K562 (cell line): ENCODE measurements around the gene ITGA3.

ENCODE experiments used
- NFYB ChIP-seq: IDR thresholded peaks from 2 replicates; pipeline ENCODE4 v1.6.1; 2011; ENCODE audit warnings: mild to moderate bottlenecking, moderate library complexity; ENCODE audit not compliant: insufficient read length; ENCODE audit errors: extremely low read depth
- TF ChIP-seq, protein P1 (sequence below), 2 experiments: fragments of 450-650 bp in 1 of 2; sonication (generic) in 1 of 2; formaldehyde crosslinking in 1 of 2; IDR thresholded peaks in 1 of 2; conservative IDR thresholded peaks in 1 of 2; 2 replicates each; pipeline versions ENCODE4 v1.6.1 to v1.8.1; 2016 to 2023; ENCODE audit warnings: mild to moderate bottlenecking in 2 of 2, moderate library complexity in 2 of 2, inconsistent platforms in 1 of 2, missing genetic modification reagents in 1 of 2
- TF ChIP-seq, protein P2 (sequence below): sonication (generic); formaldehyde crosslinking; IDR thresholded peaks from 2 replicates; pipeline ENCODE4 v1.8.0; 2022; ENCODE audit warnings: mild to moderate bottlenecking, low read depth, missing genetic modification reagents

DNA sequence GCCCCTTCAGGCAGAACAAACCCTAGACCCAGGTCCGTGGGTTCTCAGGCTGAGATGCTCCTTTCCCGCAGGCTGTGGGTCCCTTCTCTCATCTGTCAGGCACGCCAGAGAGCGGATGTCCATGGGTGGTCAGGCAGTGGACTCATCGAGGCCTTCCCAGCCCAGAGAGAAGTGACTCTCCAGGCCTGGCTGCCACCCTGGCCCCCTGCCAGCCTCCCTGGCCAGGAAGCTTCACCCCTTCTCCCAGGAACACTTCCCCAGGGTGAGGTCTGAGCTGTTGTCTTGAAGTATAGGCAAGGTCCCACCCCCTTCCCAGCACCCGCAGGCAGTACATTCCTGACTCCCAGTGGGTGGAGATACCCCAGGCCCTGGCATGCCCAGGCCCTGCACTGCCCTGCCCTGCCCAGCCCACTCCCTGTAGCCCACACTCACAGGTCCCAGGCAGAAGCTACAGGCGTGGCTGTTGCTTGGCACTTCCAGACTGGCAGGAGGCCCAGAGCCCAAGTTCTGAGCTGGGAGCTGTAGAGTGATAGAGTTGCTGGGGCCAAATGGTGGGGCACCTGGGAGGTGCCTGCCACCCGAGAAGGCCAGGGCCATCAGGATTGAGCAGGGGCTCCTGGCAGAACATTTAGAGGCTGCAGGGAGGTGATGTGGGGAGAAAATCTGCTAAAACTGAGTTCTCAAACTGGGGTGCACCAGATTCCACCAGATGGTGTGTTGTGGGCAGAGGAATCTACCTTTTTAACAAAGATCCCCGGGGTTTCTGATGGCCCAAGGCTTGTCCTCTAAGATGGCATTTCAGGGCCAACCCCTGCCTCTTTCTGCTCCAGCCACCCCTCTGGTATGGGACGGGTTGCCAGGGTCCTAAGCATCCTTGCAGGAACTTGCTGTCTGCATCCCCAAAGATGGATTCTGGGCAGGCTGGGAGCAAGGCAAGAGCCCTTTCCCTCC lies 6.7 kb downstream of the ITGA3 start:
- TF ChIP-seq NFYB, result no peak
- TF ChIP-seq, protein P1, sequence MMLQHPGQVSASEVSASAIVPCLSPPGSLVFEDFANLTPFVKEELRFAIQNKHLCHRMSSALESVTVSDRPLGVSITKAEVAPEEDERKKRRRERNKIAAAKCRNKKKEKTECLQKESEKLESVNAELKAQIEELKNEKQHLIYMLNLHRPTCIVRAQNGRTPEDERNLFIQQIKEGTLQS (IDR thresholded peaks at IDR 0.05), result no peak
- TF ChIP-seq, protein P1 (CRISPR knock-in tag; conservative IDR thresholded peaks at IDR 0.05), result no peak
- TF ChIP-seq, protein P2, sequence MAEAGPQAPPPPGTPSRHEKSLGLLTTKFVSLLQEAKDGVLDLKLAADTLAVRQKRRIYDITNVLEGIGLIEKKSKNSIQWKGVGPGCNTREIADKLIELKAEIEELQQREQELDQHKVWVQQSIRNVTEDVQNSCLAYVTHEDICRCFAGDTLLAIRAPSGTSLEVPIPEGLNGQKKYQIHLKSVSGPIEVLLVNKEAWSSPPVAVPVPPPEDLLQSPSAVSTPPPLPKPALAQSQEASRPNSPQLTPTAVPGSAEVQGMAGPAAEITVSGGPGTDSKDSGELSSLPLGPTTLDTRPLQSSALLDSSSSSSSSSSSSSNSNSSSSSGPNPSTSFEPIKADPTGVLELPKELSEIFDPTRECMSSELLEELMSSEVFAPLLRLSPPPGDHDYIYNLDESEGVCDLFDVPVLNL, result no peak
